Naive B cell (primary cell): ENCODE data around the gene OAS2. TPM values are rescaled to one million over a fixed set of nuclear protein-coding genes. Genes with fewer than 3 reads are reported as not detected.

Experiments used
- polyA plus RNA-seq, 6 donors: library from polyadenylated mRNA; unstranded; fragments of 300-500 nt; fragmentation: Illumina TruSeq; gene quantifications; one replicate each; pipeline ENCODE4 v1.2.3, GENCODE V29; 2021; ENCODE audit warnings: low read depth in 6 of 6

Gene OAS2
- polyA plus RNA-seq, 6 donors from 2014 or later = 15.4 to 56.4 (median 37.2) TPM

Other genes starting within 250 kb of the OAS2 start
- under 1 TPM in 1 of 6 donors, not detected in 5; 0.27 TPM for gene RPH3A, start 186.8 kb upstream of the OAS2 start, polyA plus RNA-seq
- 100 to 1,000 TPM in 1 of 6 donors, 10 to 100 TPM in 5; 57.4 to 112 (median 74.5) TPM for gene OAS1, start 71.6 kb upstream of the OAS2 start, polyA plus RNA-seq
- 1 to 10 TPM; 2.9 to 8.6 (median 6.9) TPM for gene OAS3, start 40.0 kb upstream of the OAS2 start, polyA plus RNA-seq
- gene DTX1, start 78.2 kb downstream of the OAS2 start, polyA plus RNA-seq = 10 to 100 TPM in 3 of 6 donors, 1 to 10 TPM in 3; 1.9 to 16.8 (median 9.8) TPM
- under 1 TPM in 4 of 6 donors, not detected in 2; 0.17 to 0.48 (median 0.41) TPM for gene RASAL1, start 157.2 kb downstream of the OAS2 start, polyA plus RNA-seq
- gene CFAP73, start 171.2 kb downstream of the OAS2 start, polyA plus RNA-seq = 1 to 10 TPM in 1 of 6 donors, not detected in 5; 1.2 TPM
- gene DDX54, start 207.0 kb downstream of the OAS2 start, polyA plus RNA-seq = 10 to 100 TPM in 5 of 6 donors, 1 to 10 TPM in 1; 9.0 to 45.5 (median 25.4) TPM
- gene RITA1, start 207.2 kb downstream of the OAS2 start, polyA plus RNA-seq = 10 to 100 TPM; 21.0 to 31.9 (median 24.1) TPM
- gene TPCN1, start 242.9 kb downstream of the OAS2 start, polyA plus RNA-seq = 10 to 100 TPM in 5 of 6 donors, 1 to 10 TPM in 1; 8.8 to 26.2 (median 18.9) TPM